Measurements from ENCODE around the gene TMC2. TPM values are rescaled to one million over a fixed set of nuclear protein-coding genes. Genes with fewer than 3 reads are reported as not detected.

TMC2 gene
- total and polyA plus RNA-seq, 4 donors: 0.06 to 0.31 (median 0.15) TPM; not detected in 1

- Histone ChIP-seq H3K27ac (ENCODE audit: low read depth in 1 of 2, low read length in 1 of 2) (no peak overlapping the region), H3K27me3 (ENCODE audit: control insufficient read depth in 3 of 3, insufficient read depth in 3 of 3, low read length in 2 of 3) (no peaks in the 10 kb centered on the region), H3K9me3 (ENCODE audit: control insufficient read depth in 4 of 4, insufficient read depth in 3 of 4, low read length in 3 of 4) (no peaks in the 10 kb centered on the region), H3K9ac (ENCODE audit: insufficient read depth in 1 of 2, low read length in 2 of 2) (no peak overlapping the region), H3K4me1 (ENCODE audit: control insufficient read depth in 5 of 5, insufficient read depth in 5 of 5, low read length in 5 of 5) (peaks cover 0 to 14% (median 3%) of the 10 kb centered on the region in 5 donors), H3K4me3 (no peak overlapping the region), H3K36me3 (ENCODE audit: control insufficient read depth in 4 of 4, insufficient read depth in 4 of 4, low read length in 4 of 4) (peaks cover 21 to 71% (median 63%) of the 10 kb centered on the region in 4 donors)
- TF ChIP-seq CTCF (IDR thresholded peaks at IDR 0.05; ENCODE audit: control extremely low read depth, extremely low read depth): no peak
- ATAC-seq (ENCODE audit: insufficient read depth, low FRiP score) (no peak), DNase-seq (no peak)
- WGBS, 2 donors: 93 to 94% methylated on average over 12 of the region's 12 CpGs
Observed at GRCh38 chr20:2656471-2657117, 120.2 kb downstream of the TMC2 start.

GRCh38 chr20:2657241-2657640 is 120.9 kb downstream of the TMC2 start:
- Histone ChIP-seq H3K4me3 (no peak overlapping the region), H3K27me3 (ENCODE audit: control insufficient read depth in 3 of 3, insufficient read depth in 3 of 3, low read length in 2 of 3) (no peaks in the 10 kb centered on the region), H3K36me3 (ENCODE audit: control insufficient read depth in 4 of 4, insufficient read depth in 4 of 4, low read length in 4 of 4) (peaks cover 21 to 71% (median 64%) of the 10 kb centered on the region in 4 donors), H3K27ac (ENCODE audit: low read depth in 1 of 2, low read length in 1 of 2) (no peak overlapping the region), H3K4me1 (ENCODE audit: control insufficient read depth in 5 of 5, insufficient read depth in 5 of 5, low read length in 5 of 5) (peaks cover 0 to 14% (median 3%) of the 10 kb centered on the region in 5 donors), H3K9ac (ENCODE audit: insufficient read depth in 1 of 2, low read length in 2 of 2) (no peak overlapping the region), H3K9me3 (ENCODE audit: control insufficient read depth in 4 of 4, insufficient read depth in 3 of 4, low read length in 3 of 4) (no peaks in the 10 kb centered on the region)
- 84 to 86% methylated on average over 5 of the region's 5 CpGs for WGBS, 2 donors
- no peak for ATAC-seq (ENCODE audit: insufficient read depth, low FRiP score)
- no peak for DNase-seq
- TF ChIP-seq CTCF (IDR thresholded peaks at IDR 0.05; ENCODE audit: control extremely low read depth, extremely low read depth): no peak

- DNase-seq (no peak), ATAC-seq (ENCODE audit: insufficient read depth, low FRiP score) (no peak)
- Histone ChIP-seq H3K36me3 (ENCODE audit: control insufficient read depth in 4 of 4, insufficient read depth in 4 of 4, low read length in 4 of 4) (peaks cover 21 to 71% (median 64%) of the 10 kb centered on the region in 4 donors), H3K4me1 (ENCODE audit: control insufficient read depth in 5 of 5, insufficient read depth in 5 of 5, low read length in 5 of 5) (peaks cover 0 to 14% (median 3%) of the 10 kb centered on the region in 5 donors), H3K9ac (ENCODE audit: insufficient read depth in 1 of 2, low read length in 2 of 2) (no peak overlapping the region), H3K27me3 (ENCODE audit: control insufficient read depth in 3 of 3, insufficient read depth in 3 of 3, low read length in 2 of 3) (no peaks in the 10 kb centered on the region), H3K9me3 (ENCODE audit: control insufficient read depth in 4 of 4, insufficient read depth in 3 of 4, low read length in 3 of 4) (no peaks in the 10 kb centered on the region), H3K27ac (ENCODE audit: low read depth in 1 of 2, low read length in 1 of 2) (no peak overlapping the region), H3K4me3 (no peak overlapping the region)
- TF ChIP-seq CTCF (IDR thresholded peaks at IDR 0.05; ENCODE audit: control extremely low read depth, extremely low read depth): no peak
- WGBS, 2 donors: 92 to 95% methylated on average over 5 of the region's 5 CpGs
Observed at GRCh38 chr20:2657674-2658073, 121.3 kb downstream of the TMC2 start.
